Breast epithelium (tissue), 4 donors: ENCODE results near the gene CRYBA2. TPM values are rescaled to one million over a fixed set of nuclear protein-coding genes. Genes with fewer than 3 reads are reported as not detected.

Source experiments
- DNase-seq, 2 donors: peaks; one replicate each; pipeline ENCODE4 v3.0.0-alpha.2; 2019; ENCODE audit warnings: low spot score in 2 of 2
- H3K27ac ChIP-seq, 2 donors: fragments of 200-600 bp; sonication (generic) in 1 of 2; one replicate each; pipeline ENCODE4 v1.5.1; 2016 to 2019; ENCODE audit warnings: mild to moderate bottlenecking in 1 of 2
- H3K27me3 ChIP-seq, 2 donors: fragments of 200-600 bp; sonication (generic) in 1 of 2; one replicate each; pipeline versions ENCODE4 v1.5.1 to v1.6.0; 2017 to 2019; ENCODE audit warnings: control low read depth in 1 of 2, mild to moderate bottlenecking in 1 of 2
- H3K36me3 ChIP-seq: fragments of 200-600 bp; one replicate; pipeline ENCODE4 v1.5.1; 2019
- H3K4me1 ChIP-seq, 2 donors: fragments of 200-600 bp; sonication (generic); one replicate each; pipeline ENCODE4 v1.5.1; 2016 to 2019; ENCODE audit warnings: control low read depth in 1 of 2
- H3K4me3 ChIP-seq, 3 donors: fragments of 200-600 bp; sonication (generic); 1 replicate in 2 of 3; 2 replicates in 1 of 3; pipeline ENCODE4 v1.5.1; 2016 to 2019; ENCODE audit warnings: mild to moderate bottlenecking in 3 of 3, moderate library complexity in 2 of 3
- H3K9me3 ChIP-seq, 2 donors: fragments of 200-600 bp; sonication (generic) in 1 of 2; one replicate each; pipeline ENCODE4 v1.5.1; 2016 to 2019; ENCODE audit warnings: control low read depth in 1 of 2
- CTCF ChIP-seq, 3 donors: fragments of 450-650 bp; IDR thresholded peaks; one replicate each; pipeline ENCODE4 v1.5.1; 2016 to 2017; ENCODE audit warnings: antibody characterized with exemption in 3 of 3, mild to moderate bottlenecking in 3 of 3, moderate library complexity in 3 of 3
- POLR2A ChIP-seq: fragments of 450-650 bp; IDR thresholded peaks from one replicate; pipeline ENCODE4 v1.6.1; 2016; ENCODE audit warnings: antibody characterized with exemption, mild to moderate bottlenecking, moderate library complexity
- POLR2AphosphoS5 ChIP-seq, 3 donors: sonication (generic); formaldehyde crosslinking; IDR thresholded peaks; one replicate each; pipeline ENCODE4 v1.6.1; 2017; ENCODE audit warnings: antibody characterized with exemption in 3 of 3
- intact Hi-C: fragments of 100-400 bp; cut with DNase I; formaldehyde crosslinking; loops from one replicate; pipeline ENCODE4 v1.15.1; 2023; ENCODE audit warnings: low total_unique reads
- total RNA-seq, 3 donors: library from RNA; depleted of rRNA; stranded (reverse); fragments of >200 nt; gene quantifications; one replicate each; pipeline ENCODE4 v1.1.0, GENCODE V29; 2016

CRYBA2 gene
- total RNA-seq, 3 donors from 2014 or later, result not detected

- H3K9me3 ChIP-seq, result no peaks in the 10 kb centered on the region
- no peak overlapping the region for H3K4me3 ChIP-seq
- peaks cover 0 to 30% of the 10 kb centered on the region in 2 donors for H3K27me3 ChIP-seq
- no peak overlapping the region for H3K27ac ChIP-seq
- TF ChIP-seq POLR2A (no peak), POLR2AphosphoS5 (IDR thresholded peaks at IDR 0.05) (no peak), CTCF (IDR thresholded peaks at IDR 0.05) (no peak)
- no peak for DNase-seq
- intact Hi-C loops, result loop anchor here (10.0 kb wide), 1 partner anchor 117 kb away; no protein-coding TSS in a partner anchor
- no peaks in the 10 kb centered on the region for H3K4me1 ChIP-seq
- H3K36me3 ChIP-seq, result no peaks in the 10 kb centered on the region
Observed at GRCh38 chr2:219028141-219028540, 34.9 kb upstream of the CRYBA2 start.

- H3K27me3 ChIP-seq, result peaks cover 0 to 27% of the 10 kb centered on the region in 2 donors
- no peak for TF ChIP-seq CTCF (IDR thresholded peaks at IDR 0.05)
- TF ChIP-seq POLR2AphosphoS5 (IDR thresholded peaks at IDR 0.05), result no peak
- TF ChIP-seq POLR2A, result no peak
- H3K36me3 ChIP-seq, result no peaks in the 10 kb centered on the region
- H3K27ac ChIP-seq, result no peak overlapping the region
- H3K4me1 ChIP-seq, result no peaks in the 10 kb centered on the region
- no peak overlapping the region for H3K4me3 ChIP-seq
- no peak for DNase-seq
- intact Hi-C loops, result loop anchor here (10.0 kb wide), 1 partner anchor 117 kb away; no protein-coding TSS in a partner anchor
- no peaks in the 10 kb centered on the region for H3K9me3 ChIP-seq
Observed at GRCh38 chr2:219027511-219028055, 34.4 kb upstream of the CRYBA2 start.

DNA sequence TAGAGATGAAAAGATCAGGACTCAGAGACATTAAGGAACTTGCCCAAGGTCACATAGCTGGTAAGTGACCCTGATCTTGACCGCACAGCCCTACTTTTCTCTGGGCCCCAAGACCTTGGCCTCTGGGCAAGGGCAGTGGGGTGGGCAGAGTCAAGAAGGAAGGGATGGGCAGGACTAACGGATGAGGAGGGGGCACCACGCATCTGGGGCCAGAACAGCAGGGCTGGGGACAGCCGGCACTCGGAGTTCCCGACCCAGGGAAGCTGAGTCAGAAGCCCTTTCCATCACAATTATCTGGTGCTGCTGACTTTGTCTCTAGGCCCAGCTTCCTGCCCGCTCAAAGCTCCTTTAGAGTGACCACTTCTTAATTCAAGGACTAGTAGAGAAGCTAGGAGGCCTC lies 33.7 kb upstream of the CRYBA2 start:
- TF ChIP-seq CTCF (IDR thresholded peaks at IDR 0.05) (no peak), POLR2A (no peak), POLR2AphosphoS5 (IDR thresholded peaks at IDR 0.05) (no peak)
- Histone ChIP-seq H3K9me3 (no peaks in the 10 kb centered on the region), H3K36me3 (no peaks in the 10 kb centered on the region), H3K4me3 (no peak overlapping the region), H3K4me1 (no peaks in the 10 kb centered on the region), H3K27me3 (peaks cover 0 to 21% of the 10 kb centered on the region in 2 donors), H3K27ac (no peak overlapping the region)
- no peak for DNase-seq
- intact Hi-C loops, result loop anchor here (10.0 kb wide), 1 partner anchor 118 kb away; no protein-coding TSS in a partner anchor

DNA sequence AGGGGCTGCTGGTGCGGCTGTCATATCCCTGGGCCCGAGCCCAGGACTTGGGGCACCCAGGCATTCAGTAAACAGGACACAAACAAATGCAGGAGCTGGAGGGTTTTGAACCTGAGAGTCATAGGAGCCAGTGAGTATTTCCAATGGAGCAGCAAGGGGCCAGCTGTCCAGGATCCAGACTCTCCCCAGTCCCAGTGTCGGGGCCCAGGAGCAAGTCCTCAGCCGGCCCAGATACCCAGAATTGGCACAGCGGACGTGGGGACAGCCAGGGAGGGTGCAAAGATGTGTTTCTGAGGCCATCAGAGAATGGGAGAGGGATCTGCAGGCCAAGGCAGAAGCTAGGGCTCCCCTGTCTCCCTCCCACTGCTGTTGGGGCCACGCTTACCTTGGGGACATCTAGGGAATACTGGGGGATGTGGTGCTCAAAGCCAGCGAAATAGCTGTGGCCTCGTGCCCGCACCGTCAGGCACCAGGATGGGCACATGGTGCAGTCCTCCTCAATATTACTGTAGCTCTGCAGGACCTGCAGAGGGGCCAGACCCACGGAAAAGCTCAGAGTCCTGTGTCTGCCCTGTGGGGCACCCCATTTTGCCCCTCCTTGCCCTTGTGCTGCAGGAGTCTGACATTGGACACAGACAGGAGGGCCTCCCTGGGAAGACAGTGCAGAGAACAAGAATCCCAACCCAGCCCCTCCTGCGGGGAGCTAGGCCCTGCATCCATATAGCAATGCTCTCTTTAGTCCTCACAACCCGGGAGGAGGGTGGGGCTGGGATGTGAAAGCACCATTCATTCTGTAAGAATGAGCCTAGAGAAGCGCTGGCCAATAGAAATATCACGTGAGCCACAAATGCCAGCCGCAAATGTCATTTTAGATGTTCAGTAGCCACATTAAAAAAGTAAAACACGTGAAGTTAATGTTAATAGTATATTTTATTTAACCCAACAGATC lies 32.7 kb upstream of the CRYBA2 start:
- Histone ChIP-seq H3K4me3 (no peak overlapping the region), H3K9me3 (no peaks in the 10 kb centered on the region), H3K27ac (no peak overlapping the region), H3K27me3 (peaks cover 0 to 14% of the 10 kb centered on the region in 2 donors), H3K4me1 (no peaks in the 10 kb centered on the region), H3K36me3 (no peaks in the 10 kb centered on the region)
- no peak for TF ChIP-seq POLR2AphosphoS5 (IDR thresholded peaks at IDR 0.05)
- DNase-seq, result no peak
- intact Hi-C loops, result loop anchor here (10.0 kb wide), 1 partner anchor 119 kb away; no protein-coding TSS in a partner anchor

DNA sequence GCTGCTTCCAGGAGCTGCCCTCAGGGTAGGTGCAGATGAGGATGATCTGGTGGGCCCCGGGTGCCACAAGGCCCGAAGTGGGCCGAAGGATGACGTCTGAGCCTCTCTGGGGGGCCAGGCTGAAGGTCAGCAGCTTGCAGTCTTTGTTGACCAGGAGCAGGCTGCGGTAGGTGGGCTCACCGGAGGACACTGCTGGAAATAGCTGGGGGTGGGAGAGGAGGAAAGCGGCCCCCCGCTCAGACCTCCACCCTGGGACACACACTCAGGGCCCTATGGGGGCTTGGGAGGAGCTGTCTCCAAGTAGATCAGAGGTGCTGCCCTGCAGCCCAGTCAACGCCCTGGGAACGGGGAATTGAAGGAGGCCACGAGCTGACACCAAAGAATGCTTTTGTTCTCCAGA lies 30.8 kb upstream of the CRYBA2 start:
- Histone ChIP-seq H3K27me3 (peaks cover 0 to 5% of the 10 kb centered on the region in 2 donors), H3K4me1 (no peaks in the 10 kb centered on the region), H3K27ac (no peak overlapping the region), H3K4me3 (no peak overlapping the region), H3K9me3 (no peaks in the 10 kb centered on the region), H3K36me3 (no peaks in the 10 kb centered on the region)
- no peak for DNase-seq
- intact Hi-C loops, result loop anchor here (10.0 kb wide), 1 partner anchor 121 kb away; no protein-coding TSS in a partner anchor
- no peak for TF ChIP-seq POLR2AphosphoS5 (IDR thresholded peaks at IDR 0.05)
- TF ChIP-seq POLR2A, result no peak
- TF ChIP-seq CTCF (IDR thresholded peaks at IDR 0.05), result no peak
